ENCODE measurements around the gene TMEM253.

- TF ChIP-seq, protein P1, sequence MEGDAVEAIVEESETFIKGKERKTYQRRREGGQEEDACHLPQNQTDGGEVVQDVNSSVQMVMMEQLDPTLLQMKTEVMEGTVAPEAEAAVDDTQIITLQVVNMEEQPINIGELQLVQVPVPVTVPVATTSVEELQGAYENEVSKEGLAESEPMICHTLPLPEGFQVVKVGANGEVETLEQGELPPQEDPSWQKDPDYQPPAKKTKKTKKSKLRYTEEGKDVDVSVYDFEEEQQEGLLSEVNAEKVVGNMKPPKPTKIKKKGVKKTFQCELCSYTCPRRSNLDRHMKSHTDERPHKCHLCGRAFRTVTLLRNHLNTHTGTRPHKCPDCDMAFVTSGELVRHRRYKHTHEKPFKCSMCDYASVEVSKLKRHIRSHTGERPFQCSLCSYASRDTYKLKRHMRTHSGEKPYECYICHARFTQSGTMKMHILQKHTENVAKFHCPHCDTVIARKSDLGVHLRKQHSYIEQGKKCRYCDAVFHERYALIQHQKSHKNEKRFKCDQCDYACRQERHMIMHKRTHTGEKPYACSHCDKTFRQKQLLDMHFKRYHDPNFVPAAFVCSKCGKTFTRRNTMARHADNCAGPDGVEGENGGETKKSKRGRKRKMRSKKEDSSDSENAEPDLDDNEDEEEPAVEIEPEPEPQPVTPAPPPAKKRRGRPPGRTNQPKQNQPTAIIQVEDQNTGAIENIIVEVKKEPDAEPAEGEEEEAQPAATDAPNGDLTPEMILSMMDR (IDR thresholded peaks at IDR 0.05) = no peak
- no peak for TF ChIP-seq POLR2A (IDR thresholded peaks at IDR 0.05)
Observed at GRCh38 chr14:21069388-21070082, 31.3 kb upstream of the TMEM253 start.
